Amygdala (tissue), 56 donors: Measurements from ENCODE around the gene CACNA2D3.

Source experiments
- DNase-seq, 56 donors: peaks; one replicate each; lab custom pipeline; 2025; lab: John Stamatoyannopoulos, UW

CACNA2D3 gene

GRCh38 chr3:54999811-55000210 lies 877.5 kb downstream of the CACNA2D3 start:
- DNase-seq = no peak

DNA sequence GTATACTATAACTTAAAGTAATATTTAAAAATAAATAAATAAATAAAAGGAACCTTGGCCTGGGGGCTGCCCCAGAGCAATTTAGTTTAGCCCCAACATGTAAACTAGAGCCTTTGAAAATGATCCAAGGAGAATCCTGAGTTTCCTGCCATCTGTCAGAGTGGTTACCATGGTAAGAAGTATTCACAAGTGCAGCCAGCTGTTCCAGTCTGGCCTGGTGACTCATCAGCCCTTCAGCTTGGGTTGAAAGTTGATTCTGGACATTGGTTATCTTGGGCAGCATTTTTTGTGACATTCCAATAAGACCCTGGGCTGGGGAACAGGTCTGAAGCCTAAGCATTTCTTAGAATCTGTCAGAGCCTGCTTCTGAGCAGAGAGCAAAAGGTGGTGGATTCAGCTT lies 878.2 kb downstream of the CACNA2D3 start:
- peak in 1 of 56 donors; percentile 12 for DNase-seq

GRCh38 chr3:55000953-55001352 lies 878.6 kb downstream of the CACNA2D3 start:
- no peak for DNase-seq

- no peak for DNase-seq
Observed at GRCh38 chr3:55002416-55002930, 880.1 kb downstream of the CACNA2D3 start.

DNA sequence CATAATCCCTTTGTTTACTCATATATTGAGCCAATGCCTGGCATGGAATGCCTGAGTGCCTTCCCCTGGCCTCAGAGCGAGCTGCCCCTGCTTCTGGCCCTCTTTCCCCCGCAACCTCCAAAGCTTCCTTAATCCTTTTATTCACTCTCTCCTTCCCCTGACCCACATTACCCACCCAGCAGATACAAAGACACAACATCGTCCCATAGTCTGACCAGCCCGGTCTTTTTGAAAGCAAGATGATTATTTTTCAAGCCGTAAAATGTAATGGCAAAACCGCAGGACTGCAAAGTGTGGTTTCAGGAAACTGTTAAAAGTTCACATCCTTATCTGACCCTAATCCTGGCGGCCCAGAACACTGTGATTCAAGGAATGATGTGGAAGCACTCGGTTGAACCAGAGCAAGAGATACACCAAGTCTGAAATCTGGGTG lies 883.9 kb downstream of the CACNA2D3 start:
- no peak for DNase-seq

GRCh38 chr3:55007971-55008370 lies 885.6 kb downstream of the CACNA2D3 start:
- no peak for DNase-seq

- DNase-seq = no peak
Observed at GRCh38 chr3:55009372-55009771, 887.0 kb downstream of the CACNA2D3 start.

DNA sequence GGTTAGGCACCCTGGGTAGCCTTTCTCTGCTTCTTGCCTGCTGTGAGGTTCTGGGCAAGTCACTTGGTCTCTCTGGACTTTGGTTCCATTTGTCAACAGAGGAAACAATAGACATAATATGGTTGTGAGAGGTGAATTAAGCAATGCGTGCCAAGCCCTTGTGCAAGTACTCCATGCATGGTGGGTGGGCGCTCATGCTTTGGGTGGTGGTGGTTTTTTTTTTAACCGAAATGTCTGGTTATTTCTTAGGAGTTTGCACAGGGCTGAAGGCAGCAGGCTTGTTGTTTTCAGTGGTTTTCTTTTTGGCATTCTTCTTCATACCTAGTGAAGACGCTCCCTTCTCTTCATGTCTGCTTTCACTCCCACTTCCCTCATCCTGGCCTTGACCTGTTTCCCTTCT lies 889.7 kb downstream of the CACNA2D3 start:
- DNase-seq = no peak

DNA sequence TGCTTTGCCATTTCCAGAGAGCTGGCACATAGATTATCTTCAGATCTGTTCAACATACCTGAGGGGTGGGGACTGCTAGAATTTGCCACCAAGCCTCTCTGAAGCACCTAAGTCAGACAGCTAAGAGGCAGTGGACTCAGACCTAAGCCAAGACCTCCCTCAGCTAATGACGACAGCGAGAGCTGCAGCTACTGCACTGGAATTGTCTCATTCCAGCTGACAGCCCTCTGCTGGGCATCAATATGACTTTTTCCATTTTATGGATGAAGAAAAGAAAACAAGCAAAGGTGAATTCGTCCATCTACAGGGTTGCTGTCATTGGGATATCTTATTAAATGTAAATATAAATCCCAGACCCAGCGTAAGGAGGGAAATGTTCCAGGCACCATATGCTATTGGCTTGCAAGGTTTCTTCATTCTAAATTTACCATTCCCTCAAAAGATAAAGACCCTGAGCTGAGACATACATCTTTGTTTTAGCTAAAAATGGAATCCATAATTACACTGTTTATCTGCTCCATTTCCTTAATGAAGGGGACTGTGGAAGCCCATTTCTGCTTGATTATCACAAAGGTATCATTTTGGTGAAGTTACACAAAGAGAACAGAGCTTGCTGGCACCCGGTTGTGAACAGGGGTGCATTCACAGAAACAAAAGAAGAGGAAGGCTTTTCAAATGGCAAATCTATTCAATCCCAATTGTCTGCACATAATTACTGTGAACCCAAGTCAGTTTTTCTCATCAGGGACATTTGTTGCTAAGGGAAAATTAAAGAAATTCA lies 891.0 kb downstream of the CACNA2D3 start:
- peak in 2 of 56 donors; percentile 3 to 7 for DNase-seq

DNA sequence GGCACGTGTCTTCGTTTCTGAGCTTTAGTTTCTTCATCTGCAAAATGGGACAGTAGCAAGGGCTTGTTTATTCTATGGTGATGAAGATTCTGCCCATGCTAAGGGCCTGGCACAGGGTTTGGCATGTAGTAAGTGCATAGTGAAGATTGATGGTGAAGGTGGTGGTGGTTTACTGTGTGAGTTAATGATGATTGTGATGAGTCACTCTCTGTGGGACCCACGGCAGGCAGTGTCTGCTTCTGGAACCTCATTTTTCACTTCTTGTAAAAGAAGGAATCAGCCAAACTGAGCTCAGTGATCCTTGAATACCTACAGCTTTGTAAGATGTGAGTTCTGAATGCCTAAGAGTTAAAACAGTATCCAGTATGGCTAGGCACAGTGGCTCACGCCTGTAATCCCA lies 891.7 kb downstream of the CACNA2D3 start:
- DNase-seq = no peak

GRCh38 chr3:55014906-55015305 lies 892.6 kb downstream of the CACNA2D3 start:
- DNase-seq = no peak

GRCh38 chr3:55017876-55018275 lies 895.5 kb downstream of the CACNA2D3 start:
- no peak for DNase-seq

DNA sequence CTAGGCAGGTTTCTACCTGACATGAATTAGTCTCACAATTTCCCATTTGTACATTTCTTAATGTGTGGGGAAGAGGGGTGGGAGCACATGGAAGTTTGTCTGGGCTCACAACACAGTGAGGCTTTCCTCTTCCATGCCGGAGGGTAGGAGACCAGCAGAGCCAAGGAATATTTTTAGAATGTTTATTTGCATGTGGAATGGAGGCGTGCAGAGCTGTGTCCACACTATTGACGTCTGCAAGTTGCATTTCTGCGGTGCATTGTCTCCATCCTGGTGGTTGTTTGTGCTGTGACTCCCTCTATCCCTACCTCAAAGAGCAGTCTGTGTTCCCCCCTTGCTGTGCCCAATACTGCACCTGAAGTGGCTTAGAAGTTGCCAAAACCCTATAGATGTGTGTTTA lies 908.6 kb downstream of the CACNA2D3 start:
- no peak for DNase-seq

- no peak for DNase-seq
Observed at GRCh38 chr3:55036883-55037577, 914.7 kb downstream of the CACNA2D3 start.

DNA sequence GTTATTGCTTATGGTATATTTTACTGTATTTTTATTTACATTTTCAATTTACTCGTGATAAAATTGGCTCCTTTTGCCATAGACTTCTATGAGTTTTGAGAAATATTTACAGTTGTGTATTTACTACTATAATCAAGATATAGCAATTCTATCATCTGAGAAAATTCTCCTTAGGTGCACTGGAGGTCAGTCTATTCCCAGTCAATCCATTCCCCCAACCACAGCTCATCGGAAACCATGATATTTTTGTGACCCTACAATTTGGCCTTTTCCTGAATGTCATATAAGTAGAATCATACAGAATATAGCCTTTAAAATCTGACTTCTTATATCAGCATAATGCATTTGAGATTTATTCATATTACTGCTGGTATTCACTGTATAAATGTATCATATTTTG lies 920.2 kb downstream of the CACNA2D3 start:
- no peak for DNase-seq

DNA sequence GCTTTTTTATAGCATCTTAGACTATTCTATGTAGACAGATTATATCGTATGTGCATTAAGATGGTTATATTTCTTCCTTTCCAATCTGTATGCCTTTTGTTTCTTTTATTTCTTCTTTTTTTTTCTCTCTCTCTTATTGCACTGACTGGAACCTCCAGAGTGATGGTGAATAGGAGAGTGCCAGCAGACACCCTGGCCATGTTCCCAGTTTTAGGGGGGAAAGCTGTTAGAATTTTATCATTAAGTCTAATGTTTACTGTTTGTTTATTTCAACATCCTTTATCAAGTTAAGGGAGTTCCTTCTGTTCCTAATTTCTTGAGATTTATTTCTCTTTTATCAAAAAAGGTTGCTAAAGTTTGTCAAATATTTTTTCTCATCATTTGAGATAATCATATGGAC lies 922.1 kb downstream of the CACNA2D3 start:
- no peak for DNase-seq

- no peak for DNase-seq
Observed at GRCh38 chr3:55059027-55059629, 936.8 kb downstream of the CACNA2D3 start.

- DNase-seq = no peak
Observed at GRCh38 chr3:55060896-55061719, 938.8 kb downstream of the CACNA2D3 start.

GRCh38 chr3:55061720-55062034 lies 939.3 kb downstream of the CACNA2D3 start:
- DNase-seq = no peak

DNA sequence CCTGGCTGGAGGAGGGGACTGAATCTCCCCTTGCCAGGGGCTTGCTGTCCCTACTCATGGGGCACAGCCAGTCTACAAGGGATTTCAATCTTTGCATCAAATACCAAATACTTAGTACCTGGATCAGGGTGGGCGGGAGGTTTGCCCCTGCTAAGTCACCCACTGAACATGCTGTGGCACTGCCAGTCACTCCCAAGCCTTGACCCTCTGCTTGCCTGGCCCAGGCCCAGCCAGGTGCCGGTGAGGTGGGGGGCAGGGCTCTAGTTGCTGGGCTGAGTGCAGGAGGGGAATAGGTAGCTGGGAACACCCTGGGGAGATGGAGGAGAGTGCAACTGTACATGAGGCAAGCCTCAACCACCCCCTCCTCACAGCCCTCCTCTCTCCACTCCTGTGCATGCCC lies 941.8 kb downstream of the CACNA2D3 start:
- no peak for DNase-seq

GRCh38 chr3:55065331-55065730 lies 943.0 kb downstream of the CACNA2D3 start:
- no peak for DNase-seq
